ENCODE measurements around the gene ST3GAL3. TPM values are rescaled to one million over a fixed set of nuclear protein-coding genes. Genes with fewer than 3 reads are reported as not detected.

The ST3GAL3 gene
- total RNA-seq, 1 experiment from 2014 or later = 8.3 TPM

GRCh38 chr1:43753422-43753821, 46.1 kb downstream of the ST3GAL3 start:
- Histone ChIP-seq H3K79me2 (ENCODE audit: insufficient read depth, low read length) (no peaks in the 10 kb centered on the region), H3K4me2 (ENCODE audit: insufficient read depth, insufficient read length, low read length) (no peak overlapping the region), H3K4ac (ENCODE audit: low read depth, low read length) (no peak overlapping the region), H3K27me3 (ENCODE audit: insufficient read depth, low read length) (no peaks in the 10 kb centered on the region), H2BK12ac (ENCODE audit: insufficient read length, low read depth, low read length) (no peak overlapping the region), H3K23ac (ENCODE audit: insufficient read length, low read depth, low read length) (no peak overlapping the region), H3K4me1 (ENCODE audit: insufficient read depth, low read length) (no peaks in the 10 kb centered on the region), H4K5ac (ENCODE audit: insufficient read length, low read depth, low read length) (no peak overlapping the region), H3K23me2 (ENCODE audit: insufficient read length, low read depth, low read length, poor library complexity, severe bottlenecking) (no peaks in the 10 kb centered on the region), H2BK5ac (ENCODE audit: insufficient read length, low read length) (no peak overlapping the region), H3K9me3 (ENCODE audit: control insufficient read depth, low read depth, low read length) (no peaks in the 10 kb centered on the region), H4K20me1 (ENCODE audit: control insufficient read depth, insufficient read depth, insufficient read length) (no peaks in the 10 kb centered on the region), H3K79me1 (ENCODE audit: insufficient read depth, low read depth, low read length, poor library complexity, severe bottlenecking) (peaks cover 3% of the 10 kb centered on the region), H2AFZ (ENCODE audit: low read length) (no peak overlapping the region), H3T11ph (ENCODE audit: low read length) (no peak overlapping the region), H3K27ac (ENCODE audit: insufficient read length, low read depth, low read length) (no peak overlapping the region), H2AK5ac (ENCODE audit: insufficient read length, low read length) (no peak overlapping the region), H3K9ac (ENCODE audit: extremely low read depth, insufficient read length, low read length) (no peak overlapping the region), H3K18ac (ENCODE audit: insufficient read length, low read depth, low read length) (no peak overlapping the region), H4K91ac (ENCODE audit: insufficient read length, low read depth, low read length) (no peak overlapping the region), H3K14ac (ENCODE audit: insufficient read depth, low read length) (no peak overlapping the region), H4K8ac (replicated peaks; ENCODE audit: insufficient read length, low read depth, low read length) (no peak overlapping the region), H2BK15ac (ENCODE audit: low read depth, low read length) (no peak overlapping the region), H3K56ac (ENCODE audit: insufficient read length, low read depth, low read length) (no peak overlapping the region), H2BK20ac (ENCODE audit: low read depth, low read length, poor library complexity, severe bottlenecking) (no peak overlapping the region), H2BK120ac (ENCODE audit: low read depth, low read length, poor library complexity, severe bottlenecking) (no peak overlapping the region)
- Mint-ChIP-seq H3K27me3 (ENCODE audit: low read depth) (no peaks in the 10 kb centered on the region), H3K9me3 (no peaks in the 10 kb centered on the region; a peak in 1 of 5 replicates), H3K4me1 (no peaks in the 10 kb centered on the region), H3K27ac (no peak overlapping the region; a peak in 1 of 7 replicates), H3K4me3 (no peak overlapping the region), H3K36me3 (ENCODE audit: insufficient read depth in 1 of 3, low read depth in 3 of 3) (peaks cover 0 to 9% (median 4%) of the 10 kb centered on the region in 3 experiments; a peak in 4 of 7 replicates)
- DNase-seq = no peak
- TF ChIP-seq CTCF (conservative IDR thresholded peaks at IDR 0.05) = no peak
- WGBS (ENCODE audit: extremely low coverage, insufficient read length, low lambda C conversion rate) = no CpG with 5 or more reads among the region's 1 CpG
